COLO829 (cell line): ENCODE measurements around the gene THPO.

Source experiments
- DNase-seq: peaks from one replicate; pipeline ENCODE4 v3.0.0; 2012; ENCODE audit warnings: low spot score

The THPO gene

DNA sequence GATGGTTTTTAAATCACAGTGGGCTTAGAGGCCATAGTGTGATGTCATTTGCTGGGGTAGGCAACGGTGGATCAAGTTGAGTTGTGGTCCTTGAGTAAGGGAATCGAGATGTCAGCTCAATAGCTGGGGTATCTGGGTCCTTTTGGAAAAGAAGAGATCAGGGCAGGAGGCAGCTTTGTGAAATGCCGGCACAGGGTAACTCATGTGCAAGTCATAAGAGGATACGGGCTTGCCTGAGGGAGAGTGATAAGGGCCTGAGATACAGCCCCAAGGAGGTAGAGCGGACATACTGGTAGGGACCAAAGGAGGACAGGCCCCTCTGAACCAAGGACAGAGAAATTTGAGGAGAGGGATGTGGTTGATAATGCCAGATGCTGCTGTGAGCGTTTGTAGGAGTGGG is 44.8 kb downstream of the THPO start:
- DNase-seq = no peak

DNA sequence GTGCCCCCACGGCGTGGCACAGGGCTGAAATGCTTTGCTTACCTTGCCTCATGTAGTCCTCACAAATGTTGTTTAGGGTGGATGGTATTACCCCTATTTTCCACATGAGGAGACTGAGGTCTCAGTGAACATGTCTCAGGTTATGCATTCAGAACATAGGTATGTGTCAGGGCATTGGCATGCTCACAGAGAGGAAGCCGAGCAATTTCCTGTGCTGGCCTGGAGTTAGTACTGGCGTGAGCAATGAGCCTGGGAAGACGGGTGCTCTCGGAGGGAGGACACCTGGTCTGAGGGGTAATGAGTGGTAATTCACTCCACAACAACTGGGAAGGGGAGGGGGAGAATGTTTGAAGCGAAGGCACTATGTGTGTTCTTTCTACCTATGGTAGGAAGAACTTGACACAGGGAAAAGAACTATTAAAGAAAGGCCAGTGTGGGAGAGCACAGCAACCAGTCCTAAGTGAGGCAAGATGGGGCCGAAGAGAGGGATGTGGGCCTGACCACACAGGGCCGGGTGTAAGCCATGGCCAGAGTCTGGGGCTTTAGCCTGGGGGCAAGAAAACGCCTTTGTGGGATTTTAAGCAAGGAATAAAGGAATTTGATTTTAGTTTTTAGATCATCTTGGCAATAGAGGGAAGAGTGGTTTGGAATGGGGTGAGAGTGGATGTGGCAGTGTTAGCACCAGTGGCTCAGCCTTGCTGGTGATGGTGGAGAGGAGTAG is 45.5 kb downstream of the THPO start:
- DNase-seq = no peak

DNA sequence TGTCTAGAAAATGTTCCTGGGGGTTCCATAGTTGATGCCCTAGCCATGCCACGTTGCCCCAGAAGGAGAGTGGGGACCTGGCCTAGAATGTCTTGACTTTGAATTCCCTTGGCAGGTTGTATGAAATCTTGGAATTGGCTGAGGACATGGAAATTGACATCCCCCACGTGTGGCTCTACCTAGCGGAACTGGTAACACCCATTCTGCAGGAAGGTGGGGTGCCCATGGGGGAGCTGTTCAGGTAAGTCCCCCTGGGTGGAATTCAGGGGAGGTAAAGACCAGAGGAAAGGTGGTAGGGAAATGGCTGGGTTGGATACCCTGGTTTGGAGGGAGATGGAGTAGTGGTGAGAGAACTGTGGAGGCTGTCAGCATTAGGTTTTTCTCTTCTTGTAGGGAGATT is 49.5 kb downstream of the THPO start:
- no peak for DNase-seq

DNA sequence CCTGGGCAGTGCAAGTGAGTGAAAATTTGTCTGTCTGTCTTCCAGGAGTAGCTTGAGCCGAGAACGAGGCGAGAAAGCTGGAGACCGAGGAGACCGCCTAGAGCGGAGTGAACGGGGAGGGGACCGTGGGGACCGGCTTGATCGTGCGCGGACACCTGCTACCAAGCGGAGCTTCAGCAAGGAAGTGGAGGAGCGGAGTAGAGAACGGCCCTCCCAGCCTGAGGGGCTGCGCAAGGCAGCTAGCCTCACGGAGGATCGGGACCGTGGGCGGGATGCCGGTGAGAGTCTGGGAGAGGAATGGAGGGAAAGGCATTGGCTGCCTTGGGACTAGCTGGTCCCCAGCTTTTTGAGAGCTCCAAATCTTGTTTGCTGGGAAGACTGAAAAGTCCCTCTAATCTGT is 50.8 kb downstream of the THPO start:
- no peak for DNase-seq

DNA sequence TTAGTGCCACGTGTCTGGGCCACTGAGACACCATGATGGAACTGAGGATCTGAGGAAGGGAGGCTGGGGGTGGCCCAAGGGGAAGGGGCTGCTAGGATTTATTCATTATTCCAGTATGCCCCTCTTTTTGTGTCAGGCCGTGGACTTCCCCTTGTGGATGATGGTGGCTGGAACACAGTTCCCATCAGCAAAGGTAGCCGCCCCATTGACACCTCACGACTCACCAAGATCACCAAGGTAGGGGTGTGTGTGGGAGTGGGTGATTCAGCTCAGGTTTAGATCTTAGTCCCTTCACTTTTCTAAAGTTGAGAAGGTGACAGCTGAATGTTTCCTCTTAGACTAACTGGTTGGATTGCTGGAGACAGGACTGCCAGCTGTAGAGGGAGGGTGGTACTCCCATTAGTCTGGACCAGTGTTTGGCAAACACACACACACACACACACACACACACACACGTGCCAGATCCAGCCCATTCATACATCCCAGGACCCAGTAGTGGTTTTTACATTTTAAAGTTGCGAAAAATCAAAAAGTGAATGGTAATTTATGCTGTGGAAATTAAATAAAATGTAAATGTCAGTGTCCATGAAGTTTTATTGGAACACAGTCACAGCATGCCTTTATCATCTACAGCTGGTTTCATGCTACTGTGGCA is 52.2 kb downstream of the THPO start:
- DNase-seq = no peak

DNA sequence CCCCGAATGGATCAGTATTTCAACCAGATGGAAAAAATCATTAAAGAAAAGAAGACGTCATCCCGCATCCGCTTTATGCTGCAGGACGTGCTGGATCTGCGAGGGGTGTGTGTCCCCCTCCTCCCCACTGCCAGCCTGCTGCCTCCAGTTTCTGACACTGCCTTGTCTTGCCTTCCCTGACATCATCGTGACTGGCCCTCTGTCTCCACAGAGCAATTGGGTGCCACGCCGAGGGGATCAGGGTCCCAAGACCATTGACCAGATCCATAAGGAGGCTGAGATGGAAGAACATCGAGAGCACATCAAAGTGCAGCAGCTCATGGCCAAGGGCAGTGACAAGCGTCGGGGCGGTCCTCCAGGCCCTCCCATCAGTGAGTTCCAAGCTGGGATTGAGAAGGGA is 52.7 kb downstream of the THPO start:
- DNase-seq = no peak

DNA sequence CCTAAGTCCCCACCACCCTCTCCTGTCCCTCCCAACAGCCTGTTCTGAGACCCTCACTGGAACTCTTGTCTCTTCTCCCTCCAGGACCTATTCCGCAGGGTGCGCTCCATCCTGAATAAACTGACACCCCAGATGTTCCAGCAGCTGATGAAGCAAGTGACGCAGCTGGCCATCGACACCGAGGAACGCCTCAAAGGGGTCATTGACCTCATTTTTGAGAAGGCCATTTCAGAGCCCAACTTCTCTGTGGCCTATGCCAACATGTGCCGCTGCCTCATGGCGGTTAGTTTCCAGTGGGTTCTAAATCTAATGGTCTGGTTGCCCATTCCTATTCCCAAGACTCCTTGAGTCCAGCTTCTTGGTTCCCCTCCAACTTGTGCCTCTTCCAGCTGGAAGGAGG is 54.3 kb downstream of the THPO start:
- no peak for DNase-seq

DNA sequence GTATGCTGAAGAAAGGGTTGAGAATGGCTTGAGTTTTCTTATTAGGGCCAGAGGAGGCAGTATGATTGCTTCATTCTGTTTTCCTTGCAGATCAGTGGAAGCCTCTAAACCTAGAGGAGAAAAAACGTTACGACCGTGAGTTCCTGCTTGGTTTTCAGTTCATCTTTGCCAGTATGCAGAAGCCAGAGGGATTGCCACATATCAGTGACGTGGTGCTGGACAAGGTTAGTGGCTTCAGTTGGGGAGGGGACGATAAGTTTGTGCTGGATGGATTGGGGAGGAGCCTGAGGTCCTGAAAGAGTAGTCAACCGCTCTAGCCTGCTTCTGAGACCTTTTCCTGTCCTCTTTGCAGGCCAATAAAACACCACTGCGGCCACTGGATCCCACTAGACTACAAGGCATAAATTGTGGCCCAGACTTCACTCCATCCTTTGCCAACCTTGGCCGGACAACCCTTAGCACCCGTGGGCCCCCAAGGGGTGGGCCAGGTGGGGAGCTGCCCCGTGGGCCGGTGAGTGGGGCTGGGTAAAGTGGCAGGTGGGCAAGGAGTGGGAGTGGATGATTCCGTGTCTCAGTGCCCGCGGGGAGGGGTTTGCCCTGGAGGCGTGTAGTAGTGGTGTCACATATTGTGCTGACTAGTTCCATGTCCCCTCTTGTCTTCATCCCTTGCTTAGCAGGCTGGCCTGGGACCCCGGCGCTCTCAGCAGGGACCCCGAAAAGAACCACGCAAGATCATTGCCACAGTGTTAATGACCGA is 55.1 kb downstream of the THPO start:
- no peak for DNase-seq
